Midbrain (tissue), 1 donor: ENCODE results near the gene OR10J1.
"Not testable (repeated sequence)": the region's sequence is repeated elsewhere in the genome, so short reads cannot be mapped to it uniquely, and the experiment has no call there.

Source experiments
- DNase-seq: peaks from one replicate; lab custom pipeline; 2025; lab: John Stamatoyannopoulos, UW

OR10J1 gene, protein sequence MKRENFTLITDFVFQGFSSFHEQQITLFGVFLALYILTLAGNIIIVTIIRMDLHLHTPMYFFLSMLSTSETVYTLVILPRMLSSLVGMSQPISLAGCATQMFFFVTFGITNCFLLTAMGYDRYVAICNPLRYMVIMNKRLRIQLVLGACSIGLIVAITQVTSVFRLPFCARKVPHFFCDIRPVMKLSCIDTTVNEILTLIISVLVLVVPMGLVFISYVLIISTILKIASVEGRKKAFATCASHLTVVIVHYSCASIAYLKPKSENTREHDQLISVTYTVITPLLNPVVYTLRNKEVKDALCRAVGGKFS

DNA sequence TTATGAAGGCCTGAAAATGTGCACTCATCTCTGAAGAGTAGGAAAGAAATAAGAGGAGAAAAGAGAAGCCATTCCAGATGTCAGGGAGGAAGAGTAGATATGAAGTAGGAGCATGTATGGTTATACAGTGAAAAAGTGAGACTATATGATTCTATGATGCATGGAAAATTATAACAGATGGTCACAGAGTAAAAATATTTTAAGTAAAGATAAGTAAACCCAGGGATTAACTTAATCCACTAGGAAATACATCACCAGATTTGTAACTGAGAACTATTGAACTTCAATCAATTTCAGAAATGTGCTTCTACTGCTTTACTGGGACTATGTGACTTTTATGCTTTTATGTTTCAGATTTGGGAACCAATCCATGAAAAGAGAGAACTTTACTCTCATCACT lies at the start of gene OR10J1:
Gene OR10J1 (plus strand): TSS at position 301 of the 400 bp plus-strand sequence. CDS start 70 bp downstream, at position 371.
- DNase-seq, result no peak

DNA sequence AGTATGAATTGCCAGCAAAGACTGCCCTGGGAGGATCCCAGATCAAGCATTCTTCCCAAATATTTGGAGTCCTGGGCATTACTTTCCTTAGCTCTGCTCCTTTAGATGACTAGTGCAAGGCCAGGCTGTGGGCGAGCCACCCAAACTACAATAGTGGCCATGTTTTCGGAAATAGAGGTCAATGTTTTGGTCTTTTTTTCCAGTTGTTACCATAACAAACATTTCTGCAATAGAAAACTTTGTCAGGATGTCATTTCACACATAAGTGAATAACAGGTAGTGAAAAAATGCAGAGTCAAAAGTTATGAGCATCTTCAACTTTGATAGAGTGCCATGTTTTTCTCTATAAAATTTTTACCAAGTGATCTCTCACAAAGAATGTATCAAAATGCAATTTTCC lies 32.7 kb upstream of the OR10J1 start:
- no peak for DNase-seq

DNA sequence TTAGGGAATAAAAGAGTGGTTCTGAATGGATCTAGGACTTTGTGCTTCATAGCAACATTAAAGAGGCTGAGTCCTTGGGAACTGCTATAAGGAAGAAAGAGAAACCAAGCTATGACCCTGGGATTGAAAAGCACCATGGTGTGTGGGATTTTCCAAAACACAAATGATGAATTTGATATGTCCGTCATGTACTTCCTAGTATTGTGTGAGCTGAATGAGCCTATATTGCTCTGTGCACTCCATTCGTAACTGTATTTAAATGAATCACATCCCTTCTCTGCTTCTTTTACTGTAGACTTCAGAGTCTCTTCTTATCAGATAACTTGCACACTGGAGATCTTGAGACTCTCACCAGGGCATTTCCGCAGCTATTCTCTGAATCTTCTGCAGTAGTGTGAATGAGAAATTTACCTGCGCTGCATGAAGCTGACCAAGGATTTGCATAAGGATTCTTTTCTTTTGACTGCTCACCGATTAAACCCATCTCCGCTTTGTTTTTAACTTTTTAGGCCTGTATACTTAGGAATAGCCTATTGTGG lies 30.6 kb upstream of the OR10J1 start:
- no peak for DNase-seq

DNA sequence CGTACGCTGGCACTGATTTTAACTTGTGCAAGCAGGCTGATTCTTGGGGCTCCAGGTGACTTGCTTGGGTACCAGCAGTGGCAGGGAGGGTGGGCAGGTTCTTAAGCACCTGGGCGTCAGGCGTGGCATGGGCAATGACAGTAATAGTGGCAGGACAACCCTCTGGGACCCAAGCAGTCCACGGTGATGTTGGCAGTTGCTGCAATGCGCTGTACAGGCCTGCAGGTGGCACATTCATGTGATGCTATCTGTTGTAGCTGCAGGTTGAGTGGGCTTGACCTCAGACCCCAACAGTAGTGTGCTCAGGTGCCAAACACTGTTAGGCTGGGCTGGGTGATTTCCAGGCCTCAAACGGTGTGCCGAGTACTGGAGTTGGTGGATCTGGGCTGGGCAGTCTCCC lies 17.7 kb upstream of the OR10J1 start:
- DNase-seq, result no peak

DNA sequence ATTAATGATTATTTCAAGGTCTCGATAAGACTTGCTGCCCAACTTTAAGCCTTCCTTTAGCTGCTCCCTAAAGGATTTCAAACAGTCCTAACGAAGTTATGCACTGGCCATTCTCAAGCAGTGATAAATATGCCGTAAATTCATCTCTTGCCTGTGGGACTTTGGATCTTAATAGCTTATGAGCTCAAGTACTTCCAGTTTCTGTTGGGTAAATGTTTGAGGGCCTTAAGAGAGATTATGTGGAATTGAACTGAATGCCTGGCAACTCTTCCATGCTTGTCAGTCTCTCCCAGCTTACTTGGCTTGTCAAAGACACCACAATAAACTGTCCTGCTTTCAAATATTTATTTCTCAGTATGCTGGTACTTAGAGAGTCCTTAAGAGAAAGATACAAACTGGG lies 11.0 kb upstream of the OR10J1 start:
- DNase-seq, result no peak

DNA sequence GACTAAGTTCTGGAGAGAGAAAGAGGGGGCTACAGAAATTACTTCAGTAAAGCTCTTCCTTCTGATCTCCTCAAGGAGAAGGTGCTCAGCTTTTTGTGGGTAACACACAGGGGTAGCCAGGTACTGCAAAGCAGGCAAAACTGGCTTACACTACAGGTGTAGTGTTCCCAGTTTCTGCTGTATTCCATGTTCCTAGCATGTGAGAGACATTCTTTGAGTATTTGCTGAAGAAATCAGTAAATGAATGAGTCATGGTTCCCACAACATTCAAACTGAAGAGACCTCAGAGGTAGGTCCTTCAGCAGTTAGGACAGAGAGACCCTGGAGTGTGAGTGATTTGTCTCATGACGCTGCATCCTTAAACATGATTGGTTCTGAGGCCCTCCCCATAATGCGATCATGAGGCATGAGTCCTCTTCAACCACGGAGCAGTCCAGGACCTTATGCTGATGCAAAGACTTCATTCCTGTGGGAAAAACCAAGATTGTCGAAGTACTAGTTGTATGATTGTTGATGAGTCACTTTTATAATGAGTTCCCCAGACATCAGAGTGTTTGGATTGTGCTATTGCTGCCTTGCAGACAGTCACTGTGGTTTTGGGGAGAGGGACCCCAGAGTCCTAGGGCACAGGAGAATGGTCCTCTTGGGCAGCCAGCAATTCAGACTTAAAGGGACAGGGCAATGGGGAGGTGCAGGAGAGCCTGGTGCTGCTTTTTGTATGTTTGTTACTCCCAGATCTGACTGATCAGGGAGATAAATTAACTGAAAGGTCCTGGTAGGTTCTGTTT lies 10.3 kb upstream of the OR10J1 start:
- DNase-seq, result no peak

DNA sequence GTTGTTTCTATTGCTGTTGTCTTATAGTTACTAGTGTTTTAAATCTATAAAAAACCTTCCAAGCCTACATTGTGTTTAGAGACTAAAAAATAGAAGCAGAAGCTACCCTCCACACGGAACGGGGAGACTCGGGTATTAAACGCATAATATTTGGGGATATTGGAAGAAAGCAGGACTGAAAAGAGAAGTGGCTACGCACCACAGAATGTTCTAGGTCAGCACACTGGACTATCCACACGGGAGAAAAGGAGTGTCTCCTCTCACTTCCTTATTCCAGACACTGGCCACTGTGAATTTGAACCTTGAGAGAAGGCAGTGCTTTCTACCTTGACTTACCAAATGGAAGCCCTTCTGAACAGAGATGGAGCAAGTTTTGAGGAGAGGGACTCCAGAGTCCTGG lies 8.5 kb upstream of the OR10J1 start:
- DNase-seq, result peak; percentile 9

DNA sequence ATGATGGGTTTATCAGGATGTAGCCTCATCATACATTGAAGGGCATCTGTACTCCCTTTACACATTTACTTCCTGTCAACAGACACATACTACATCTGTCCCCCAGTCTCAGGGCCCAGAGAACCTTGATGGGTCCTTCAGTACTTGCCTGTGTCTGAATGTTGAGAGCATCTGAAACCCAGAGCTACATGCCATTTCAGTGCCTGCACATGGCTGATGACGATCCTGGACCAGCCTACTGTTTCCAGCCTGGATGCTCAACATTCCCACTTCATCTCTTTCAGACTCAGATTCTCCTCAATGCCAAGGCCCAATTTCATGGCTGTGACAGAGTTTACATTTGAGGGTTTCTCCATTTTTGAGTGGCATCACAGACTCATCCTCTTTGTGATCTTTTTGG lies 7.6 kb upstream of the OR10J1 start, which contains the start of gene OR10J4:
Gene OR10J4 (plus strand): TSS at position 301 of the 400 bp plus-strand sequence.
- DNase-seq, result no peak

DNA sequence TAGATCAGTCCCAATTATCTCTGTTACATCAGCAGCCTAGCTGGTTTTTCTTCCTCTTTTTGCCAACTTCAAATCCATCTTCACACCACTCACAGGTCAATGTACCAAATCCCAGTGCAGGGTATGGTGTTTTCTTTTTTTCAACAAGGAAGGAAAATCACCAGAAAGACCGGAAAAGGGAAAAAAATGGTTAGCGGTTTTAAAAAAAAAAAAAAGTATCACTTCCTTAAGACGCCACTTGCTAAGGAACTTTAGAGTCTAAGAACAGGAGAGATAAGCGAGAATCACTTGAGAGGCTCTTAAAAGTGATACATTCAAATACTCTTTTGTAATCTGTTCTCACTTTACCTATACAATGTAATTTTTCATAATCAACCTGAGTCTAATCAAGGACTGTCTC lies 3.1 kb upstream of the OR10J1 start:
- peak; percentile 16 for DNase-seq

DNA sequence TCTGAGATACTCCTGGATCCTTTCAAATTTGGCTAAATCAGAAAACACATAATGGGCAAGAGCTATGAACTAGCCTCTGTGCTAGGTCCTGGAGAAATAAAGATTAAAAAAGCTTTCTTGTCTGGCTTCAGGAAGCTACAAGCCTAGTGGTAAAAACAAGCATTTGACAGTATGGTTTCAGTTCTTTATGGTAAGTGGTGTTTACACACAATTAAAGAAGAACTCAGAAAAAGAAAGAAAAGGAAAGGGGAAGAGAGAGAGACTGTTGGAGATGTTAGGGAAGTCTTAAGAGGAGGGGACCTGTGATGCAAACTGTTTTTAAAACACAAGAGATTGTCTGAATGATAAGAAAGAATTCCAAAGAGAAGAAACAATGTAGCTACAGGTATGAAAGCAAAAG lies 1.8 kb downstream of the OR10J1 start:
- DNase-seq, result no peak

DNA sequence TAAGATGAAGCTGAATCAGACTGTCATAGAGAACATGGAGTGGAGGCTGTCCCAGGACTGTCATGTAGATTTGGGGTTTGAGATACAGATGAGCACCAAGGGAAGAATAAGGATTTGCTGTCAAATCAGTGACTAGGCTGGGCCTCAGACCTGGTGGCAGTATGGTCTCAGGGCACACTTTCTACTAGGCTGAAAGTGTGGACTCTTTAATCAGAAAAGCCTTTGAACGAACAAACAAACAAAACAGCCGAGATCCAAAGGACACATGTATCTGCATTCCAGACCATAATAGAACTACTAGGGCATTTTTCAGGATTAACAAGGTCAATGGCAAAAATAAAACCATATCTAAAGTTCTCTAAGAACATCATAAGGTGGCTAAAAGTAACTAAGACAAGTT lies 2.9 kb downstream of the OR10J1 start:
- DNase-seq, result no peak

DNA sequence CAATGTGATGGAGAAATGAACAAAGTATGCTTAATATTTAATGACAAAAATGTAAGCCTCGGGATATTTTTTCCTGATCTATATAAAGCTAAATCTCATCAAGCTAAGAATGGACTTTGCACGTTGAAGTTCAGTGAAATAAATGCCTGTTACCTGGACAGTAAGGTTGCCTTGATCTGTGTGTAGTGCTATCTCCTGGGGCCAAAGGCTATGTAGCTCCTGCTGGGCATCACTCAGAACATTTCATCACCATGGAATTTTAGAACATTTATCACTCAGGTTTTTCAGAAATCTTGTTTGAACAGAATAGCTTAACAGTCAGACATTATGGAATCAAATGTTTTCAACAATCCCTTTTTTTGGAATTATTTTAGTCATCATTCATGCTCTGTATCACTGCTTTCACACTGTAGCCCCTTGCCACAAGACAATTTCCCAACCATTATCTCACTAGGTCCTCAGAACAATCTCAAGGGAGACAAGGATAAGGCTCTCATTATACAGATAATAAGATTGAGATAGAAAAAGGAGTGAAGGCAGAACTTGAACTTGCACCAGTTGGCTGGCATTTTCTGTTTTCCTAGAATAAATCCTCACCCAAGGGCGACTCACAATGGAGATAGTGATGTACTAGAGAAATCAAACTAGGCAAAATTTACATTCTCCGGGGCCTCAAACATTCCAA lies 3.7 kb downstream of the OR10J1 start:
- no peak for DNase-seq

DNA sequence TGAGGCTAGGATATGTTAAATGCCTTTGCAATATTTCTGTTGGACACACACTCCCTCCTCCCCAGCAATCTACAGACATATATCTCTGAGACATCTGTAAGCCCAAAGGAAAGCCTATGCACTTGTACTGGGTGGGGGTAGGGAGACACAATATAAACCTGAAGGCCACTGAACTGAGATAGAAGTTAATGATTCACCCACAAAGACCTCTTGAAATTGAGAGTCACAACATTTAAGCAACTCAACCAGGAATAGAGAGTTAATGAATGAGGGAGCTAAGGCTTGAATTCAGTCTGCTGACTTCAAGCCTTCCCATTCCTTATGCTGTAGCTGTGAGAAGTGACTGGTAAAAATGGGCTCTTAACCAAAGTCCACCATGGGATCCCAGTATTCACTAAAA lies 5.0 kb downstream of the OR10J1 start:
- no peak for DNase-seq

DNA sequence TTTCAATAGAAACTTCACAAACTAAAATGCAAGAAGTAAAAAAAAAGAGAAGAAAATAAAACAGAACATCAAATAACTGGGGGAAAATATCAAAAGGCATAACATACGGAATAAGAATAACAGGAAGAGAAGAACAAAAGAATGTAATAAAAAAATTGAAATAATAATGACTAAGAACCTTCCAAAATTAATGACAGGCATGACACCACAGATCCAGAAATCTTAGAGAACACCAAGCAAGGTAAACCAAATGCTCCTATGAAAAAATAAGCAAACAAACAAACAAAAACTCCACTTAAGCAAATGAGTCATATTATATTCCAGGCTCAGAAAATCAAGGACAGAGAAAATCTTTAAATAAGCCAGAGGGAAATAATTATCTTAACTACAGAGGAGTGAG lies 8.7 kb downstream of the OR10J1 start:
- no peak for DNase-seq

DNA sequence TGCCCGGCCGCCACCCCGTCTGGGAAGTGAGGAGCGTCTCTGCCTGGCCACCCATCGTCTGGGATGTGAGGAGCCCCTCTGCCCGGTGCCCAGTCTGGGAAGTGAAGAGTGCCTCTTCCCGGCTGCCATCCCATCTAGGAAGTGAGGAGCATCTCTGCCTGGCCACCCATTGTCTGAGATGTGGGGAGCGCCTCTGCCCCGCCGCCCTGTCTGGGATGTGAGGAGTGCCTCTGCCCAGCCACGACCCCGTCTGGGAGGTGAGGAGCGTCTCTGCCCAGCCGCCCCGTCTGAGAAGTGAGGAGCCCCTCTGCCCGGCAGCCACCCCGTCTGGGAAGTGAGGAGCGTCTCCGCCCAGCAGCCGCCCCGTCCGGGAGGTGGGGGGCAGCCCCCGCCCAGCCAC lies 10.1 kb downstream of the OR10J1 start:
- DNase-seq, result not testable (repeated sequence)

DNA sequence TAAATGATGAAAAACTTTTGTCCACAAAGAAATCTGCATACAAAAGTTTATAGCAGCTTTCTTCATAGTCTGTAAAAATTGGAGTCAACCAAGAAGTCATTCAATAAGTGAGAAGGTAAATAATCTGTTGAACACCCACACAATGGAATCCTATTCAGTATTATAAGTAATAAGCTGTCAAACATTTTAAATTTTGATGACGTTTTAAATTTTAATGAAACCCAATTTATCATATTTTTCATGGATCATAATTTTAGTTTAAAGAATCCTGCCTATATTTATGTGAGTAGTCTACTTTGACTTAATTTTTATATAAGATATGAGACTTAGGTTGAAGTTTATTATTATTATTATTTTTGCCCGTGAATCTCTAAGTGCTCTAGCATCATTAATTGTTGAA lies 20.0 kb downstream of the OR10J1 start:
- DNase-seq, result no peak

DNA sequence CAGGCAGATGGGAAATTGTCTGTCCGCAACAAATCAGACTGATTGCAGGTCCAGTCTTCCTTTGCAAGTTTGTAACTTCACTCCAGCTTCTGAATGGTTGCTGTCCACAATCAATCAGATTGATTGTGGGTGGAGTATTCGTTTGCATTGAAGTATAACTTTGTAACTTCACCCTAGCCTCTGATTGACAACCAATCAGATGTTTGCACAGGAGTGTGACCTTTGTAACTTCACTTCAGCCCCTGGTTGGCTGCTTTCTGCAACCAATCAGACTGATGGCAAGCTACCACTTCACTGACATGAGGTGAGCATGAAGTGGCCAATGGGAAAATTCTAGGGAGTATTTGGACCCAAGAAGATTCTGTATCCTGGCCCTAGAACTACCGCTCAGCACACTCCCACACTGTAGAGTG lies 25.7 kb downstream of the OR10J1 start:
- no peak for DNase-seq

DNA sequence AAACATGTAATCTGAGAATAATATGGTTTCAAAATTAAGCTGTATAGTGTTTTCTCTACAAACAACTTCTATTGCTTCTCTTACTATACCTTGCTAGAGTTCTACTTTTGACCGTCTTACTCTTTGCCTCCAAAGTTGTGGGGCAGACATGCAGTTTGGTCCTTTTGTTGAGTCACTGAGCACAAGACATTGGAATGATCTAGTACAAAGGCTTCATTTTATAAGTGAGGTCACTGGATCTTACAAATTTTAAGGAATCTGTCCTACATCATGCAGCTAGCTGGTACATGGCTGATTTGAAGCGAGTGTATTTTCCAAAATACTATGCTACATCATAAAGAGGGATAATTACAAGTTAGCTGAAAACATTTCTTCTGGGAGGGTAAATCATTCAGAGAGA lies 28.8 kb downstream of the OR10J1 start:
- no peak for DNase-seq

DNA sequence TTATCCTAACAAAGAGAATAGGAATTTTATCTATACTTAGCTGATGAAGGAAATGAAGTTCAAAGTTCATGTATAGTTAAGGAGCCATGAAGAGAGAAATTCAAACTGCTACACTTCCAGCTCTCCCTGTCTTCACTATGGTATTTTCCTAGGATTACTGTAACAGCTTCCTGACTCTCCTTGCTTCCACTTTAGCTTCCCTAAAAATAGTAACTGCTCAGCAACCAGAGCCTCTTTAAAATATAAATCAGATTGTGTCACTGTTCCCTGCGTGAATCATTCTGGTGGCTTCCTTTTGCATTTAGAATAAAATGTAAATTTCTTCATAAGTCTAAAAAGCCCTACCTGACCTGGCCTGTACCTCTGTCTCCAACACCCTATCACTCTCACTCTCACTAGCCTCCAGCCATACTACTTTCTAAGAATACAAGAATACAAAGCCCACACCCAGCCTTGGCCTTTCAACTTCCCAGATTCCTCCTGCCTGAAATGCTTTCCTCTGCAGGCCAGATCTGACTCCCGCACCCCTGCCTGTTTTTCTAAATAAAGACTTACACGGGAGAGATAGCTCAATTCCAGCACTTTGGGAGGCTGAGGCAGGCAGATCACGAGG lies 30.5 kb downstream of the OR10J1 start:
- no peak for DNase-seq

DNA sequence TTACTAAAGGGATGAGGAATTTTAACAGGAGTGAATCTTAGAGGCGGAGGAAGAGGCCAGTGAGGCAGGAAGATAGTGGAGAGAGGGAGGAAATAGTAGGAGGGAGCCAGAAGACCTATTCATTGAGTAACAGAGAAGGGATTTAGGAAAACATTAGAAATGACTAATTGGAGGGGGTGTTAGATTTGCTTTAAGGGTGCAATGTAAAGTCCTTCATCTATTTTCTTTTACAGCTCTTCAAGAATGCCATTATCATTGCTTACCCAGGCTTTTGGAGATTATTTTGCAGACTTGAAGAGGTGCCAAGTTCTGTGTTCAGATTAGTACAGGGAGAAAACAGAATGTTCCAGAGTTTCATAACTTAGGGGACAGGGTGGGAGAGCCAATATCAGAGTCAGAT lies 33.8 kb downstream of the OR10J1 start:
- DNase-seq, result no peak

DNA sequence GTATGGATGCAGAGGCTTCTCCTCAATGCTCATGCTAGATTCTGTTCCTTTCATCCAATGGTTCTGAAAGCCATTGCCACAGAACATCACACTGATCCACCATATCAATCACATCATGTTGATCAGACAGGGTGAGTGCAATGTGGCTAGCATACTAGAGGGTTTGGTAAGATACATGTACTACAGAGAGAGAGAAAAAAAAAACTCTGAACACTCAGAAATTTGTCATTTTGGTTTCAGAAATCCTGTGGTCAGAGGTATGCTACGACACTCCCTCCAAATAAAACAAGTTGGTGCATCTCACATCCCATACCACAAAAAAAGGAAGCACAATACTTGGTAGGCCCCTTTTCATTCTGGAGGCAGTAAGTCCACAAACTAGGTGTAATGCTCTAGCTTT lies 35.4 kb downstream of the OR10J1 start:
- DNase-seq, result no peak

DNA sequence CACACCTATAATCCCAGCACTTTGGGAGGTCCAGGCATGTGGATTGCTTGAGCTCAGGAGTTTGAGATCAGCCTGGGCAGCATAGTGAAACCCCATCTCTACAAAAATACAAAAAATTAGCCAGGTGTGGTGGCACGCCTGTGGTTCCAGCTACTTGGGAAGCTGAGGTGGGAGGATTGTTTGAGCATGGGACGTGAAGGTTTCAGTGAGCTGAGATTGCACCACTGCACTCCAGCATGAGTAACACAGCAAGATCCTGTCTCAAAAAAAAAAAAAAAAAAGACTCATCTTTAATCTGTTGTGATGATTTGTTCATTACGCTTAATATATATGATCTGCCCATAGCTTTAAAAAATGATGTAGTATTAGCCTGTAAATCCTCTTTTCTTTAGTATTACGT lies 44.0 kb downstream of the OR10J1 start:
- no peak for DNase-seq
